Coronary artery (tissue), 2 donors: Measurements from ENCODE around the gene OOSP3.

Experiments used
- DNase-seq: peaks from one replicate; pipeline ENCODE4 v3.0.0-alpha.2; 2017; ENCODE audit warnings: low spot score
- H3K27ac ChIP-seq, 2 donors: fragments of 200-600 bp; sonication (generic); one replicate each; pipeline ENCODE4 v1.5.1; 2016 to 2019
- H3K4me3 ChIP-seq: fragments of 200-600 bp; sonication (generic); 2 replicates; pipeline ENCODE4 v1.5.1; 2016; ENCODE audit warnings: mild to moderate bottlenecking, moderate library complexity
- TF ChIP-seq, protein P1 (sequence below): fragments of 200-600 bp; sonication (generic); IDR thresholded peaks from one replicate; pipeline ENCODE4 v1.5.1; 2019; ENCODE audit warnings: antibody characterized with exemption

Gene OOSP3, protein sequence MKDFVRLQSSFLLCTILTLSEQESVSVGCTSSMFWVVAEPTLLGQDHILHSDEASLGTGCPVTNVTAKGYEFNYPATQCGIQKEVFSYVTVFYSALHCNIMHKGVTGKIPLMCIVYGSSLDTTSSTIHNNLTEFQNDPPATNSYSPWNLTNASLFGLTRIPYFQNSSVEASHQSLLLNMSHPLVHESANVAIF

GRCh38 chr11:59878575-59878974 lies at the start of gene OOSP3:
TSS of gene OOSP3 (plus strand) at chr11:59878782. CDS start at chr11:59878809, 27 bp downstream.
- TF ChIP-seq, protein P1, sequence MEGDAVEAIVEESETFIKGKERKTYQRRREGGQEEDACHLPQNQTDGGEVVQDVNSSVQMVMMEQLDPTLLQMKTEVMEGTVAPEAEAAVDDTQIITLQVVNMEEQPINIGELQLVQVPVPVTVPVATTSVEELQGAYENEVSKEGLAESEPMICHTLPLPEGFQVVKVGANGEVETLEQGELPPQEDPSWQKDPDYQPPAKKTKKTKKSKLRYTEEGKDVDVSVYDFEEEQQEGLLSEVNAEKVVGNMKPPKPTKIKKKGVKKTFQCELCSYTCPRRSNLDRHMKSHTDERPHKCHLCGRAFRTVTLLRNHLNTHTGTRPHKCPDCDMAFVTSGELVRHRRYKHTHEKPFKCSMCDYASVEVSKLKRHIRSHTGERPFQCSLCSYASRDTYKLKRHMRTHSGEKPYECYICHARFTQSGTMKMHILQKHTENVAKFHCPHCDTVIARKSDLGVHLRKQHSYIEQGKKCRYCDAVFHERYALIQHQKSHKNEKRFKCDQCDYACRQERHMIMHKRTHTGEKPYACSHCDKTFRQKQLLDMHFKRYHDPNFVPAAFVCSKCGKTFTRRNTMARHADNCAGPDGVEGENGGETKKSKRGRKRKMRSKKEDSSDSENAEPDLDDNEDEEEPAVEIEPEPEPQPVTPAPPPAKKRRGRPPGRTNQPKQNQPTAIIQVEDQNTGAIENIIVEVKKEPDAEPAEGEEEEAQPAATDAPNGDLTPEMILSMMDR = no peak
- no peak for DNase-seq
- Histone ChIP-seq H3K27ac (no peak within 1 kb of the TSS), H3K4me3 (no peak within 1 kb of the TSS)

GRCh38 chr11:59829358-59829757 lies 49.2 kb upstream of the OOSP3 start:
- Histone ChIP-seq H3K4me3 (no peak overlapping the region), H3K27ac (no peak overlapping the region)
- no peak for DNase-seq
- TF ChIP-seq, protein P1 = no peak

DNA sequence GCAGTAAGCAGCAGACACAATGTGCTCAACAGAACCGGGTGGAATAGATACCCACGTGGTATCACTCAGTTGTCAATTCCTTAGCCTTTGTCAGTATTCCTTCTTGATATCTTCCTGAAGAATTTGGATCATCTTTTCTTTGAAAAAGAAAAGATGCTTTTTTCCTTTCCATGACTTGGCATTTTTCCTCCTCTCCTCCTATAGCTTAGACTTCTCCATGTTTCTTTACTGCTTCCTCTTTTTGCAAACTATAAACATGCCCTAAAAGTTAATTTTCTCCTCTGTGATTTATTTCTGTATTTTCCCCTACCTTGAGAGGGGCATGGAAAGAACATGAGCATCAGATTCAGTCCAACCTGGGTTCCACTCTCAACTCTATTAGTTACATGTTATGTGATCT lies 45.0 kb upstream of the OOSP3 start:
- TF ChIP-seq, protein P1 = no peak
- Histone ChIP-seq H3K4me3 (no peak overlapping the region), H3K27ac (no peak overlapping the region)
- no peak for DNase-seq

- Histone ChIP-seq H3K27ac (no peak overlapping the region), H3K4me3 (no peak overlapping the region)
- TF ChIP-seq, protein P1 = no peak
- DNase-seq = no peak
Measured at GRCh38 chr11:59839615-59840014, 39.0 kb upstream of the OOSP3 start.

GRCh38 chr11:59841514-59841913 lies 37.1 kb upstream of the OOSP3 start:
- TF ChIP-seq, protein P1 = no peak
- no peak for DNase-seq
- no peak overlapping the region for H3K27ac ChIP-seq
- H3K4me3 ChIP-seq = no peak overlapping the region

GRCh38 chr11:59842316-59842715 lies 36.3 kb upstream of the OOSP3 start:
- DNase-seq = no peak

GRCh38 chr11:59845399-59845798 lies 33.2 kb upstream of the OOSP3 start, which contains the start of gene CBLIF:
TSS of gene CBLIF (minus strand) at chr11:59845499. CDS start at chr11:59845453, 46 bp downstream.
- H3K4me3 ChIP-seq = no peak within 1 kb of the TSS
- TF ChIP-seq, protein P1 = no peak
- DNase-seq = no peak
- no peak within 1 kb of the TSS for H3K27ac ChIP-seq

More at GRCh38 chr11:59842316-59842715, 36.3 kb upstream of the OOSP3 start:
- TF ChIP-seq, protein P1 = no peak
- Histone ChIP-seq H3K27ac (no peak overlapping the region), H3K4me3 (no peak overlapping the region)
